GM19043 (cell line): ENCODE data around the gene WHRN.

ENCODE experiments used
- ATAC-seq: cut with Tn5 transposase; IDR thresholded peaks from one replicate; pipeline ENCODE4 v1.9.1; 2021; ENCODE audit warnings: low read depth; ENCODE audit not compliant: unreplicated experiment

WHRN gene

DNA sequence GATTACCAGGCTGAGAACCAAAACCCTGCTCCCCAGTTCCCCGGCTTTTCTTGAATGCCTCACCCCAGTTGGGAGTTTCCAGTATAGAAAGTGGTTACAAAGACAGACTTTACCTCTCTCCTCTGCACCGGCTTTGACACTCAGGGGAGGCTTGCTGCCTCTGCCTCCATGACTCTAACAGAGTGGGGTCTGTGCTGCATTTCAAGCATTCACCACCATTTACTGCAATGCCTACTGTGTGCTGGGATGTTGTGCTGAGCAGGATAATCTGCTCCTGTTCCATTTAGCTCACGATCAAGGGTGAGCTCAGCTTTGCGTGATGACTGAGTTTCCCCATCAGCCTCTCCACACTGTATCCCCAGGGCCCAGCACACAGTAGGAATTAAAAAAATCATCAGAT lies 77.6 kb downstream of the WHRN start:
- ATAC-seq, result no peak

- ATAC-seq, result no peak
These were observed 79.0 kb downstream of the WHRN start for GRCh38 chr9:114426046-114426948.

- ATAC-seq, result no peak
These were observed 80.1 kb downstream of the WHRN start for GRCh38 chr9:114425126-114425525.

DNA sequence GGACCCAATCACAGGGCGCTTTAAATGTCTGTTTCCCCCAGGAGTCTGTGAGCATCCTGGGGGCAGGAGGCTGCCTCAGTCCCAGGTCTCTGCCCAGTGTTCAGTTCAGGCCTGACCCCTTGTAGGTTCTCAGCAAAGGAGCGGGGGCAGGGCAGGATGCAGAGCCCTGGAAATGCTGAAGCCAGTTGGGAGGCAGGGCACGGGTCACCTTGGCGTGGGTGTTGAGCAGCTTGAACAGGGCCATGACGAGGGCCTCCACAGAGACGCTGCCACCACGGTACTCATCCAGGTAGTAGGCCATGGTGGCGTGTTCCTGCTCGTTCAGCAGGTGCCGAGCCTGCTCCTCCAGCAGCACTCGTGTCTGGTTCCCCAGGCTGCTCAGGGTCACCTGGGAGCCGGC lies 81.1 kb downstream of the WHRN start:
- no peak for ATAC-seq

DNA sequence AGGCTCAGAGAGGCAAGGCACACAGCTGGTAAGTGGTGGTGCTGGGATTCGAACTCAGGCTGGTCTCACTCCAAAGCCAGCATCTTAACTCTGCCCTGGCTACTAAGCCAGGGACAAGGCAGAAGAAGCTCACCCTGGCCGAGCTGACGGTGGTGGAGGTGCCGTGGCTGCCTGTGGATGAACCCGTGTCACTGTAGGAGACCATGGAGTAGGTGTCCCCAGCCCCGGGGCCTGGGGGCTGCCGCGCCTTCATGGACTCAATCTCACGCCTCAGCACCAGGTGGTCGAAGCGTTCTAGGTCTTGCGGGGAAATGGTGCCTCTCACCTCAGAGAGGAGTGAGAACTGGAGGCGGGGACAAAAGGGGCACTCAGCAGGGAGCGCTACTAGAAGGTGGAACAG lies 82.1 kb downstream of the WHRN start:
- no peak for ATAC-seq

- no peak for ATAC-seq
These were observed 84.1 kb downstream of the WHRN start for GRCh38 chr9:114421147-114421546.

- no peak for ATAC-seq
These were observed 85.5 kb downstream of the WHRN start for GRCh38 chr9:114419796-114420195.

DNA sequence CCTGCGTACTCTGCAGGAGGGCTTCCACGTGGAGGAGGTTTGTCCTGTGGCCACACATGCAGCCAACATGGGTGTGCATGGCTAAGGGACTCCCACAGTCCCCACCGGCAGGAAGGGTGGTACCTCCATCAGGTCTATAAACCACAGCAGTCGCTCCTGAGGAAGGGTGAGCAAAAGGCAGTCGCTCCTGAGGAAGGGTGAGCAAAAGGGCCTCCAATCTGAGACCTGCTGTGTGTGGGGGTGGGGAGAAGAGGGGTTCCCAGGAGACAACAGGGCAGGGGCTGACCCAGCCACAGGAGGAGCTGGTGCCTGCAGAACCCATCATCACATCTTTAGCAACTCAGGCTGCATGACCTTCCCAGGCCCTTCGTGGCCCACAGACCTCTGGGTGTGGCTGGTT lies 87.2 kb downstream of the WHRN start:
- no peak for ATAC-seq

GRCh38 chr9:114417511-114417910 lies 87.8 kb downstream of the WHRN start:
- ATAC-seq, result no peak

- ATAC-seq, result no peak
These were observed 88.4 kb downstream of the WHRN start for GRCh38 chr9:114416906-114417305.

GRCh38 chr9:114416290-114416689 lies 89.0 kb downstream of the WHRN start:
- ATAC-seq, result no peak

- no peak for ATAC-seq
These were observed 90.9 kb downstream of the WHRN start for GRCh38 chr9:114414346-114414745.

- ATAC-seq, result no peak
These were observed 91.4 kb downstream of the WHRN start for GRCh38 chr9:114413861-114414301.

- no peak for ATAC-seq
These were observed 93.1 kb downstream of the WHRN start for GRCh38 chr9:114412048-114412683.

- no peak for ATAC-seq
These were observed 93.8 kb downstream of the WHRN start for GRCh38 chr9:114411452-114411851.

GRCh38 chr9:114410910-114411309 lies 94.4 kb downstream of the WHRN start:
- no peak for ATAC-seq

DNA sequence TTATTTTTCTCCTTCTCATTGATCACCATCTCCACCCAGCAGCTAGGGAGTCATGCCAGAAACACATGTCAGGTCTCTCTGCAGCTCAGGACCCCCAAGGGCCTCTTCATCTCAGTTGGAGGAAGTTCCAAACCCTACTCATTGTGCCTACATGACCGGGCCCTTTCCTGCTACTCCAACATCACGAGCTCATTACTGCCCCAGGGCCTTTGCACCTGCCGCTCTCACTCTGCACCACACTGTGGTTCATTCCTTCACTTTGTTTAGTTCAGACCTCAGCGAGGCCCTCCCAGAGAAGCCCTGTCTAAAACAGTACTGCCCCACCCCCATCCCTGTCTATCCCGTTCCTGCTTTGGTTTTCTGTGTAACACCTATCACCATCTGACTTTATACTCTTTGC lies 95.4 kb downstream of the WHRN start:
- ATAC-seq, result no peak

DNA sequence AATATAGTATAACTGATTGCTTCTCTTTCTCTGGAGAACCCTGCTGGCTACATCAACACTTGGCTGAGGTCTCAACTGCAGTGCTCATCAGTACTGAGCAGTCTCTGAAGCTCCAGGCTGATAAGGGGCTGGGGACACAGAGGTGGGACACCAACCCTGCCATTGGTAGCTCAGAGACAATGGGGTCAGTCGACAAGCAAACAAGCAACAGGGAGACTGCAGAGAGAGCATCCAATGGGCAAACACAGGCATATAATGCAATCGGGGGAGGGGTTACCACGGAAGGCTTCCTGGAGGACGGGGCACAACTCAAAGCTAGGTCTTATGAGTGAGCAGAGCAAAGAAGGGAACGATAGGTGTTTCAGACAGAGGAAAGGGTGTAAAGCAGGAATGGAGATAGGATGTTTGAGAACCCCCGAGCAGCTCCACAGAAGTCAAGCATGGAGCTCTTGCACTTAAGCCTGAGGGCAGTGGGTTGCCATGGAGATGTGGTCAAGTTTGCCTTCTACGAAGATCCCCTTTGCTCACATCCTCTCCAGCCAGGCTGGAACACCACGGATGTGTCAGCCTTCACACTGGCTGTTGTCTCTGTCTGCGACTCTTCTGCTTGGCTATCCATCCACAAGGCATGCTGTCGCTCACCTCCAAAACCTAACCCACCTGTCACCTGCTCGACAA lies 96.0 kb downstream of the WHRN start:
- ATAC-seq, result no peak

DNA sequence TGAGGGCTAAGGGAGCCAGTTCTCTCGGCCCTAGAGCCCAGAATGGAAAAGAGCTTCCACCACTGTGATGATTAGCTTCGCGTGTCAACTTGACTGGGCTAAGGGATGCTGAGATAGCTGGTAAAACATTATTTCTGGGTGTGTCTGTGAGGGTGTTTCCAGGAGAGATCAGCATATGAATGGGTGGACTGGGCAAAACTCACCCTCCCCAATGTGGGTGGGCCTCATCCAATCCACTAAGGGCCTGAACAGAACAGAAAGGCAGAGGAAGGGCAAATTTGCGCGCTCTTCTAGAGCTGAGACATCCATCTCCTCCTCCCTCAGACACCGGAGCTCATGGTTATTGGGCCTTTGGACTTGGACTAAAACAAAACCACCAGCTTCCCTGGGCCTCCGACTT lies 96.6 kb downstream of the WHRN start:
- no peak for ATAC-seq

GRCh38 chr9:114407889-114408288 lies 97.4 kb downstream of the WHRN start:
- ATAC-seq, result no peak

DNA sequence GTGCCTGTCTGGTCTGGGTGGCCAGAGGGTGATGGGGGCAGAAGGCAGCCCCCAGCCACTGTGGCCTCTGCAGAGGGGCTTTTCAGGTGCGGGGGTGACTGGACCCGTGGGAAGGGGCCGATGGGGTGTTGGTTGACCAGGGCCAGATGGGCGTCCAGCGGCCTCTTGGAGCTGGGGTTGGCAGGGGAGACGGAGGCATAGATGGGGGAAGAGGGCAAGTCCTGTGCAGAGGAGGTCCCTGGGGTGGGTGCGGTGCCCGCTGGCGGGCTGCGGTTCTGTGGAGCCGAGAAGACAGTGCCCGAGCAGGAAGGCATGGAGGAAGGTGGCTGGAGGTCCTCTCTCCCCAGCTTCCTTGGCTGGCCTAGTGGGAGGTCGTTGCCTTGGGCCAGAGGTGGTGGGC lies 98.8 kb downstream of the WHRN start:
- ATAC-seq, result no peak
